Embryonic facial prominence (tissue), 1 donor: ENCODE measurements around the gene PAQR6.
"Not testable (repeated sequence)": the region's sequence is repeated elsewhere in the genome, so short reads cannot be mapped to it uniquely, and the experiment has no call there.

ENCODE experiments used
- DNase-seq: peaks from one replicate; pipeline ENCODE4 v3.0.0-alpha.2; 2016; ENCODE audit errors: extremely low spot score

Gene PAQR6

GRCh38 chr1:156232201-156232894, 15.5 kb downstream of the PAQR6 start:
- no peak for DNase-seq

DNA sequence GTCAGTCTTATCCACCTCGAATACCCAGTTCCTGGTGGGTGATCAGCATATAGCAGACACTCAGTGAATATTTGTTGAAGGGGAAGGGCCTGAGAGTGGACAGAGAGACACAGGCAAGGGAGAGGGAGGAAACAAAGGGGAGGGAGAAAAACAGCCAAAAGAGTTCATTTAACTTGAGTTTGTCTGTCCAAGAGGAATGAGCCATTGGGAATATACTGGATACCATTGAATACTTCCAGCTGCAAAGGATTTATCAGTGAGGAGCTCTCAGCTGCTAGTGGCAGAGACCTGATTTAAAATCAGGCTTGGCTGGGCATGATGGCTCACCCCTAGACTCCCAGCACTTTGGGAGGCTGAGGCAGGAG, 17.4 kb downstream of the PAQR6 start:
- DNase-seq: no peak

GRCh38 chr1:156229809-156230472, 17.9 kb downstream of the PAQR6 start:
- DNase-seq: no peak

DNA sequence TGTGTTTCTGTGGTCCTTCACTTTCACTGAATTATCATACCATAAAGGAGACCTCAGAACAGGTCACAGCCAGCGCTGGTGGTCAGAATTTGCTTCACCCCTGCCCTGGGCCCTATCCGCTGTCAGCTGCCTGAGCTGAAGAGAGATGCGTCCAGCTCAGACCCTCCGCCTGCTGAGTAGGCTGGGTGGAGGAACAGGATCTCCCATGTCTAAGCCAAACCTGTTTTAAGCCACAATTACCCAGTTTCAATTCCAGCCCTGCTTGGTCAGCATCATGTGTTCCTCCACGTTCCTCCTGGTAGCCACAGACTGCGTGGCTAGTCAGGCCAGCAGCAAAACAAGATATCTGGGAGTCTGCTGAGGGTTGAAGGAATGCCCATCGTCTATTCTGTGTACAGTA, 19.4 kb downstream of the PAQR6 start:
- DNase-seq: no peak

DNA sequence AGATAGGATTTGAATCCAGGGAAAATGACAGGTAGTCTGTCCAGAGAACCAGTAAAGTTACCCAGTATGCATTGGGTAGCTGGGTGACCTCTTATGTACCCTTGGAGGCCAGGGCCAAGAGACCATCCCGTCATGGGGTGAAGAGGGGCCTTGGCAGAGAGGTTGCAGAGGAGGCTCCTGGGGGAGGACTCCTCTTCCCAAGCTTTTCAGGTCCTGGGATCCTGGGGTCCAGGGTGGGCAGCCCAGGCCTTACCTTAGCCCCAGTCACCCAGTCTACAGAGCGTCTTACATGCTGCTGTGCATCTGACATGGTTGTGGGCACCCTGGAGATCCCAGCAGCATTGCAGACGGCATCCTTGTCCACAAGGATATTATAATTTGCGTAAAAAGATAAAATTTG, 21.1 kb downstream of the PAQR6 start:
- no peak for DNase-seq

GRCh38 chr1:156226116-156226538, 21.7 kb downstream of the PAQR6 start:
- DNase-seq: no peak

GRCh38 chr1:156225677-156226014, 22.2 kb downstream of the PAQR6 start:
- DNase-seq: no peak

GRCh38 chr1:156221986-156222692, 25.7 kb downstream of the PAQR6 start:
- no peak for DNase-seq

DNA sequence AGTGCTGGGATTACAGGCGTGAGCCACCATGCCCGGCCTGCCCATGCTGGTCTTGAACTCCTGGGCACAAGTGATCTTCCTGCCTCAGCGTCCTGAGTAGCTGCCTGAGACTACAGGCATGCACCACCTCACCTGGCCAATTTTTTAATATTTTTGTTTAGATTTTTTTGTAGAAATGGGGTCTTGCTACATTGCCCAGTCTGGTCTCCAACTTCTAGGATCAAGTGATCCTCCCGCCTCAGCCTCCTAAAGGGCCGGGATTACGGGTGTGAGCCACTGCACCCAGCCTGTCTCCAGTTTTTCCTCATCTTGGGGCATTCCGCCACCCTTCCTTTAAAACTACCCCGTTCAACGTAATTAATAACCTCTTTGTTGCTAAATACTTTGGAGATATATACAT, 27.6 kb downstream of the PAQR6 start:
- no peak for DNase-seq

GRCh38 chr1:156217871-156218270, 30.0 kb downstream of the PAQR6 start:
- no peak for DNase-seq

GRCh38 chr1:156216361-156217086, 31.3 kb downstream of the PAQR6 start:
- not testable (repeated sequence) for DNase-seq

DNA sequence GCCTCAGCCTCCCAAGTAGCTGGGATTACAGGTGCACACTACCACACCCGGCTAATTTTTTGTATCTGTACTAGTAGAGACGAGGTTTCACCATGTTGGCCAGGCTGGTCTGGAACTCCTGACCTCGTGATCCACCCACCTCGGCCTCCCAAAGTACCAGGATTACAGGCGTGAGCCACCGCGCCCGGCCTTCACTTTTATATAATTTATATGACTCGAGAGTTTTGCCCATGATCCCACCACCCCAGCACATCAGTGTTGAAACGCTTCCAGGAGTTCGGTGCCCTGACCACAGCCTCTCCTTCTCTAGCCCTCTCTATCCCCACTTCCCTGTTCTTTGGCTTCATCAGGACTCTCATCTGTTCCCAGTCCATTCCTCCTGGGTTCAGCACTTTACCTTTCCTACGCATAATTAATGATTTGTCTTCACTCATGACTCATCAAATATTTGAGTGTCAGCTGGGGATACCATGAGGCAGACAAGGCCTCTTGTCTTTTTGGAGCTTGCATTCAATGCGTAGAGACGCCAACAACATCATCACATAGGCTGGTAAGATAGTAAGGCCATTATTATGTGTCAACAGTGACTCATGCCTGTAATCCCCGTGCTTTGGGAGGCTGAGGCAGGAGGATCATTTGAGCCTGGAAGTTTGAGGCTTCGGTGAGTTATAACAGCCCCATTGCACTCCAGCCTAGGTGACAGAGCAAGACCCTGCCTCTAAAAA, 33.7 kb downstream of the PAQR6 start:
- no peak for DNase-seq

- DNase-seq: no peak
Observed at GRCh38 chr1:156213644-156213966, 34.3 kb downstream of the PAQR6 start.

GRCh38 chr1:156212833-156213643, 34.8 kb downstream of the PAQR6 start, which contains the start of gene PMF1:
Gene PMF1, plus strand, starts transcription at chr1:156213007. Its CDS starts 9 bp downstream, at chr1:156213016.
- peak; percentile 94 for DNase-seq

- DNase-seq: no peak
Observed at GRCh38 chr1:156212130-156212529, 35.7 kb downstream of the PAQR6 start.

- DNase-seq: no peak
Observed at GRCh38 chr1:156211243-156211642, 36.6 kb downstream of the PAQR6 start.

GRCh38 chr1:156204686-156205085, 43.2 kb downstream of the PAQR6 start:
- DNase-seq: no peak

- no peak for DNase-seq
Observed at GRCh38 chr1:156203331-156203730, 44.5 kb downstream of the PAQR6 start.

- DNase-seq: no peak
Observed at GRCh38 chr1:156200044-156200443, 47.8 kb downstream of the PAQR6 start.

DNA sequence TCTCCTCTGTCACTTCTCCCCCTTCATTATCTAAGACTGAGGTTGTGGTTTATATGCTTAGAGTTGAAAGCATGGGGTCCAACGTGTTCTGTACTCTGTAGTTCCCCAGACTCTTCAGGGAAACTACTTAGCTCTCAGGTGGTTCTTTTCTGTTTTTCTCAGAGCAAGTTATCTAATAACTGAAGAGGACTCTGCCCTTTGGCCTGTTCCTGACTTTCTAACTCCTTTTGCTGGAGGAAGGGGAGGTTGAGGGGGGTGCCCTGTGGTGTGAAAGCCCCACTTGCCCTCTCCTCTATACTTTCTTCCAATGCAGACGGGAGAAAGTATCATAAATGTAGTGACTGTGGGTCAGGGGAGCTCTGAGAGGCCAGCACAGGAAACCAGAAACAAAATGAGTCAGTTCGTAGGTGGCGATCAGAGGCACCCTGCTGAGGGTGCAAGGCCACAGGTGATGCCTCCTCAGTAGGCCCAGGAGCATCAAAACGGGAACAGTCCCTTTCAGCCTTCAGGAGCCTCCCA, 49.0 kb downstream of the PAQR6 start:
- DNase-seq: no peak

DNA sequence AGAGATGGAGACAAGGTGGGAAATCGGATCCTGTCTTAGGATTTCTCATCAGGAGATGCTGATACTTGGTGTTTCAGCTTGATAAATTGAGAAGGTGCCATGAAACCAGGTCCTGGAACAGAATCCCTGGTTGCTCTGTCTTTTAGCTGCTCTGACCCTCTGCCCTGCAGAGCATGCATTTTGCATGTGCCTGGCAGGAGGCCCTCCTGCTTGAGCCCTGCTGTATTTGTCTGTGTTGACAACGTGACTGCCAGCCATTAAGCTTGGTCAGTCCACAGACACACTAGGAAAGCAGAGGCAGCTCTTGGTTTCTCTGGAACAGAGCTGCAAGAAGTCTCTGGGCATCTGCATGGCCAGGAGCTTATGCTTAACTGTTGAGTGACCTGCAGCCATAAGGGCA, 51.4 kb downstream of the PAQR6 start:
- no peak for DNase-seq
